Keratinocyte (primary cell): Measurements from ENCODE around the gene DPEP2. TPM values are rescaled to one million over a fixed set of nuclear protein-coding genes. Genes with fewer than 3 reads are reported as not detected.
"Not testable (repeated sequence)": the region's sequence is repeated elsewhere in the genome, so short reads cannot be mapped to it uniquely, and the experiment has no call there.

Source experiments
- DNase-seq: peaks from one replicate; pipeline ENCODE4 v3.0.0-alpha.2; 2011; ENCODE audit warnings: low read depth, missing footprints, low spot score
- FAIRE-seq: peaks from 2 replicates; lab custom pipeline; 2011; peaks lifted over from hg19 to GRCh38; lab: Jason Lieb, UNC
- H2AFZ ChIP-seq: 2 replicates; pipeline ENCODE4 v1.6.0; 2012; ENCODE audit warnings: low read length, control low read depth, inconsistent platforms; ENCODE audit not compliant: control insufficient read depth
- H3K27ac ChIP-seq: 2 replicates; pipeline ENCODE4 v1.5.1; 2011; ENCODE audit warnings: low read length; ENCODE audit not compliant: control insufficient read depth, insufficient read depth
- H3K27me3 ChIP-seq: 3 replicates; pipeline ENCODE4 v1.6.0; 2011; ENCODE audit warnings: low read length; ENCODE audit not compliant: control insufficient read depth, insufficient read depth; ENCODE audit errors: extremely low read depth
- H3K36me3 ChIP-seq, 2 experiments: 2 replicates in 1 of 2; 3 replicates in 1 of 2; pipeline ENCODE4 v1.5.1; 2011; ENCODE audit warnings: low read length in 2 of 2, mild to moderate bottlenecking in 1 of 2; ENCODE audit not compliant: control insufficient read depth in 2 of 2, insufficient read depth in 2 of 2; ENCODE audit errors: extremely low read depth in 1 of 2
- H3K4me1 ChIP-seq: 3 replicates; pipeline ENCODE4 v1.5.1; 2011; ENCODE audit warnings: low read length; ENCODE audit not compliant: control insufficient read depth, insufficient read depth; ENCODE audit errors: extremely low read depth
- H3K4me2 ChIP-seq: 3 replicates; pipeline ENCODE4 v1.6.0; 2011; ENCODE audit warnings: low read depth, low read length; ENCODE audit not compliant: control insufficient read depth, insufficient read depth; ENCODE audit errors: extremely low read depth
- H3K4me3 ChIP-seq, 3 experiments: fragments of 200-600 bp in 1 of 3; sonication (generic) in 1 of 3; 2 replicates in 2 of 3; 3 replicates in 1 of 3; pipeline ENCODE4 v1.5.1; 2011 to 2016; ENCODE audit warnings: low read length in 3 of 3, mild to moderate bottlenecking in 3 of 3, control low read depth in 2 of 3, inconsistent platforms in 1 of 3, low read depth in 1 of 3, mixed read lengths in 1 of 3, mixed run types in 1 of 3, moderate library complexity in 1 of 3; ENCODE audit not compliant: control insufficient read depth in 2 of 3, insufficient read depth in 2 of 3; ENCODE audit errors: extremely low read depth in 1 of 3
- H3K79me2 ChIP-seq: 2 replicates; pipeline ENCODE4 v1.6.0; 2012; ENCODE audit warnings: low read length; ENCODE audit not compliant: control insufficient read depth, insufficient read depth
- H3K9ac ChIP-seq: 3 replicates; pipeline ENCODE4 v1.6.0; 2011; ENCODE audit warnings: low read length; ENCODE audit not compliant: control insufficient read depth, insufficient read depth; ENCODE audit errors: extremely low read depth
- H3K9me1 ChIP-seq: 3 replicates; pipeline ENCODE4 v1.6.0; 2011; ENCODE audit warnings: low read length; ENCODE audit not compliant: control insufficient read depth, insufficient read depth; ENCODE audit errors: extremely low read depth
- H3K9me3 ChIP-seq: 2 replicates; pipeline ENCODE4 v1.5.1; 2012; ENCODE audit warnings: low read depth, low read length; ENCODE audit not compliant: control insufficient read depth
- H4K20me1 ChIP-seq: 3 replicates; pipeline ENCODE4 v1.6.0; 2011; ENCODE audit warnings: low read length; ENCODE audit not compliant: control insufficient read depth, insufficient read depth; ENCODE audit errors: extremely low read depth
- EZH2 ChIP-seq: IDR thresholded peaks from one replicate; pipeline ENCODE4 v1.6.1; 2012; ENCODE audit warnings: inconsistent platforms, mild to moderate bottlenecking, low read length, moderate library complexity
- dilution Hi-C: fragments of 300-500 bp; cut with MboI; formaldehyde crosslinking; loops from one replicate; pipeline ENCODE4 v1.7.0; 2020; ENCODE audit warnings: low sequenced_read_pairs; ENCODE audit not compliant: extremely low pct_ligation_motif_present
- polyA plus RNA-seq, 5 experiments: library from polyadenylated mRNA; depleted of rRNA in 3 of 5; stranded (reverse) in 3 of 5; stranded (forward) in 1 of 5; unstranded in 1 of 5; fragments of >200 nt; gene quantifications; 1 replicate in 1 of 5; 2 replicates in 3 of 5; 3 replicates in 1 of 5; pipeline versions ENCODE4 v1.2.1 to v1.2.3, GENCODE V29; 2011 to 2012; ENCODE audit warnings: missing spikeins in 2 of 5, low read depth in 1 of 5, low replicate concordance in 1 of 5
- TF ChIP-seq, protein P1 (sequence below), 3 experiments: IDR thresholded peaks in 1 of 3; conservative IDR thresholded peaks in 1 of 3; optimal IDR thresholded peaks in 1 of 3; 2 replicates in 2 of 3; 3 replicates in 1 of 3; pipeline versions ENCODE3 to v1.5.1; 2011; ENCODE audit warnings: low read length in 3 of 3, mild to moderate bottlenecking in 3 of 3, moderate library complexity in 2 of 3, control low read depth in 1 of 3, inconsistent platforms in 1 of 3; ENCODE audit not compliant: insufficient read depth in 2 of 3; ENCODE audit errors: extremely low read depth in 1 of 3

Gene DPEP2
- polyA plus RNA-seq, 1 donor (not counting 4 experiments of a cell fraction or from before 2014, with no cell fraction given): not detected

DNA sequence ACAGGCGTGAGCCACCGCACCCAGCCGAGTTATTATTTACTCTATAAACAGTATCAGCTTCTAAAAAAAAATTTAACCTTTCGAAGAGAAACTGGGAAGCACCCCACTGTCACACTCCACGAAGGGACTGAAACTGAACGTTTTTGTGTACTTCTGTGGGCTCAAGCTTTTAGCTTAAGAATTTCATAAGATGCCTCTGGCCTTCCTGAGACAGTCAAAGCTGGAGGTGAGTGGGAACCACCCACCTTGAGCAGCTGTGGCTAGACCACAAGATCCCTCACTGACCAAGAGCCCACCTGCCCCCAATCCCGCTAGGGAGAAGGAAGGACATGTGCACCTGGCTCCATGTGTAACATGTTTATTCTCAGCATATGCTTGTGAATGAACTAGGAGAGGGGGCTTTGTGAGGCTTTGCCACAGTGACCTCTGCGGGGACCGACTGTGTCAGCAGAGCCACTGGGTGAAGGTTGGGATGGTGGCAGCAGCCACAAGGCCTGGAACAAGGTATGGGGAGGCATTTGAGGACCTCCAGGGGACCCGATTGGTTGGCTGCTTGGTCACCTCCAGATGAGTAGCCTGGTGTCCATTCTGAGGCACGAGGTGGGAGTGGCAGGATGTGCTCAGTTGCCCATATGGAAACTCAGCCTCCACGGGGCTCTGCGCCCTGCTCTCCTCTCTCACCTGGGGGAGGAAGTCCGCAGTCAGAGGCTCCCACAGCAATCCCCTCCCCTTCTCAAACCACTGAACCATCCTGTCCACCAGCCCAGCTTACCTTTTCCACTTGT lies 23.8 kb downstream of the DPEP2 start:
- H3K4me3 ChIP-seq: no peak overlapping the region
- DNase-seq (no peak), FAIRE-seq (no peak)
- H4K20me1 ChIP-seq: peaks cover 2% of the 10 kb centered on the region
- no peaks in the 10 kb centered on the region for H3K36me3 ChIP-seq
- no peak for TF ChIP-seq EZH2
- TF ChIP-seq, protein P1, sequence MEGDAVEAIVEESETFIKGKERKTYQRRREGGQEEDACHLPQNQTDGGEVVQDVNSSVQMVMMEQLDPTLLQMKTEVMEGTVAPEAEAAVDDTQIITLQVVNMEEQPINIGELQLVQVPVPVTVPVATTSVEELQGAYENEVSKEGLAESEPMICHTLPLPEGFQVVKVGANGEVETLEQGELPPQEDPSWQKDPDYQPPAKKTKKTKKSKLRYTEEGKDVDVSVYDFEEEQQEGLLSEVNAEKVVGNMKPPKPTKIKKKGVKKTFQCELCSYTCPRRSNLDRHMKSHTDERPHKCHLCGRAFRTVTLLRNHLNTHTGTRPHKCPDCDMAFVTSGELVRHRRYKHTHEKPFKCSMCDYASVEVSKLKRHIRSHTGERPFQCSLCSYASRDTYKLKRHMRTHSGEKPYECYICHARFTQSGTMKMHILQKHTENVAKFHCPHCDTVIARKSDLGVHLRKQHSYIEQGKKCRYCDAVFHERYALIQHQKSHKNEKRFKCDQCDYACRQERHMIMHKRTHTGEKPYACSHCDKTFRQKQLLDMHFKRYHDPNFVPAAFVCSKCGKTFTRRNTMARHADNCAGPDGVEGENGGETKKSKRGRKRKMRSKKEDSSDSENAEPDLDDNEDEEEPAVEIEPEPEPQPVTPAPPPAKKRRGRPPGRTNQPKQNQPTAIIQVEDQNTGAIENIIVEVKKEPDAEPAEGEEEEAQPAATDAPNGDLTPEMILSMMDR (optimal IDR thresholded peaks at IDR 0.05 in 1 of 3, IDR thresholded peaks at IDR 0.05 in 1 of 3, conservative IDR thresholded peaks at IDR 0.05 in 1 of 3; ENCODE audit: extremely low read depth in 1 of 3, insufficient read depth in 2 of 3, low read length in 3 of 3): no peak
- H3K27ac ChIP-seq: no peak overlapping the region
- dilution Hi-C loops: no loop called here
- no peaks in the 10 kb centered on the region for H3K9me1 ChIP-seq
- no peaks in the 10 kb centered on the region for H3K9me3 ChIP-seq
- no peak overlapping the region for H2AFZ ChIP-seq
- no peak overlapping the region for H3K9ac ChIP-seq
- no peaks in the 10 kb centered on the region for H3K79me2 ChIP-seq
- H3K4me2 ChIP-seq: no peak overlapping the region
- no peaks in the 10 kb centered on the region for H3K4me1 ChIP-seq
- peaks cover 17% of the 10 kb centered on the region for H3K27me3 ChIP-seq

DNA sequence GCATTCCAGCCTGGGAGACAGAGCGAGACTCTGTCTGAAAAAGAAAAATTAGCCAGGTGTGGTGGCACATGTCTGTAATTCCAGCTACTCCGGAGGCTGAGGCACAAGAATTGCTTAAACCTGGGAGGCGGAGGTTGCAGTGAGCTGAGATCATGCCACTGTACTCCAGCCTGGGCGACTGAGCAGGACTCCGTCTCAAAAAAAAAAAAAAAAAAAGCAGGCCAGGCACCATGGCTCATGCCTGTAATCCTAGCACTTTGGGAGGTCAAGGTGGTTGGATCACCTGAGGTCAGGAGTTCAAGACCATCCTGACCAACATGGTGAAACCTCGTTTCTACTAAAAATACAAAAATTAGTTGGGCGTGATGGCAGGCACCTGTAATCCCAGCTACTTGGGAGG lies 27.0 kb downstream of the DPEP2 start:
- H3K4me1 ChIP-seq, dilution Hi-C loops, H3K27ac ChIP-seq, H3K4me3 ChIP-seq, H3K36me3 ChIP-seq, DNase-seq, H3K9me1 ChIP-seq, H3K4me2 ChIP-seq, H3K9me3 ChIP-seq, H3K79me2 ChIP-seq, H4K20me1 ChIP-seq, H2AFZ ChIP-seq, H3K27me3 ChIP-seq, FAIRE-seq, H3K9ac ChIP-seq: not testable (repeated sequence)
